NCI-H2196 (cell line): ENCODE measurements around the gene WFIKKN1.

Source experiments
- DNase-seq: peaks from one replicate; lab custom pipeline; 2025; ENCODE audit not compliant: unreplicated experiment; lab: John Stamatoyannopoulos, UW

WFIKKN1 gene

GRCh38 chr16:651844-652243 lies 21.1 kb downstream of the WFIKKN1 start:
- no peak for DNase-seq

- DNase-seq = no peak
These were observed 21.9 kb downstream of the WFIKKN1 start for GRCh38 chr16:652454-653305.

- DNase-seq = no peak
These were observed 23.2 kb downstream of the WFIKKN1 start for GRCh38 chr16:654034-654433.

GRCh38 chr16:657487-657886 lies 26.7 kb downstream of the WFIKKN1 start:
- DNase-seq = no peak

- DNase-seq = no peak
These were observed 28.1 kb downstream of the WFIKKN1 start for GRCh38 chr16:658679-659571.

- no peak for DNase-seq
These were observed 28.8 kb downstream of the WFIKKN1 start for GRCh38 chr16:659618-660017.

GRCh38 chr16:660132-660458 lies 29.3 kb downstream of the WFIKKN1 start:
- no peak for DNase-seq

GRCh38 chr16:660459-661183 lies 29.8 kb downstream of the WFIKKN1 start:
- DNase-seq = peak; percentile 96

- DNase-seq = no peak
These were observed 30.5 kb downstream of the WFIKKN1 start for GRCh38 chr16:661184-661821.

- no peak for DNase-seq
These were observed 31.3 kb downstream of the WFIKKN1 start for GRCh38 chr16:662095-662494.

- DNase-seq = no peak
These were observed 31.8 kb downstream of the WFIKKN1 start for GRCh38 chr16:662597-662996.

GRCh38 chr16:666572-666971 lies 35.8 kb downstream of the WFIKKN1 start:
- no peak for DNase-seq

- no peak for DNase-seq
These were observed 36.5 kb downstream of the WFIKKN1 start for GRCh38 chr16:667113-667779.

- peak; percentile 95 for DNase-seq
These were observed 37.2 kb downstream of the WFIKKN1 start, which contains the start of gene RHOT2 for GRCh38 chr16:667780-668518. Gene RHOT2 (plus strand): TSS chr16:668132. CDS start chr16:668200, 68 bp downstream.

GRCh38 chr16:668519-669171 lies 37.9 kb downstream of the WFIKKN1 start:
- DNase-seq = no peak

- no peak for DNase-seq
These were observed 38.9 kb downstream of the WFIKKN1 start for GRCh38 chr16:669666-670065.

- no peak for DNase-seq
These were observed 39.9 kb downstream of the WFIKKN1 start for GRCh38 chr16:670485-671352.
